Breast epithelium (tissue), 3 donors: ENCODE measurements around the gene TSBP1.

Experiments
- CTCF ChIP-seq, 3 donors: fragments of 450-650 bp; IDR thresholded peaks; one replicate each; pipeline ENCODE4 v1.5.1; 2016 to 2017; ENCODE audit warnings: antibody characterized with exemption in 3 of 3, mild to moderate bottlenecking in 3 of 3, moderate library complexity in 3 of 3
- POLR2A ChIP-seq: fragments of 450-650 bp; IDR thresholded peaks from one replicate; pipeline ENCODE4 v1.6.1; 2016; ENCODE audit warnings: antibody characterized with exemption, mild to moderate bottlenecking, moderate library complexity
- POLR2AphosphoS5 ChIP-seq, 3 donors: sonication (generic); formaldehyde crosslinking; IDR thresholded peaks; one replicate each; pipeline ENCODE4 v1.6.1; 2017; ENCODE audit warnings: antibody characterized with exemption in 3 of 3

GRCh38 chr6:32271429-32271828, 100.3 kb downstream of the TSBP1 start:
- no peak for TF ChIP-seq CTCF (IDR thresholded peaks at IDR 0.05)
- TF ChIP-seq POLR2A, result no peak
- TF ChIP-seq POLR2AphosphoS5 (IDR thresholded peaks at IDR 0.05), result no peak
